Glutamatergic neuron (in vitro differentiated cells): Measurements from ENCODE around the gene AMBRA1. TPM values are rescaled to one million over a fixed set of nuclear protein-coding genes. Genes with fewer than 3 reads are reported as not detected.
"Not testable (repeated sequence)": the region's sequence is repeated elsewhere in the genome, so short reads cannot be mapped to it uniquely, and the experiment has no call there.

Source experiments
- DNase-seq: peaks from one replicate; pipeline ENCODE4 v3.0.0; 2022
- H3K27ac Mint-ChIP-seq: one replicate; pipeline ENCODE4 v1.8.0; 2020; ENCODE audit warnings: mild to moderate bottlenecking, mixed read lengths, inconsistent platforms; ENCODE audit not compliant: unreplicated experiment
- H3K27me3 Mint-ChIP-seq: one replicate; pipeline ENCODE4 v1.8.0; 2020; ENCODE audit warnings: mild to moderate bottlenecking, moderate library complexity, mixed read lengths, inconsistent platforms; ENCODE audit not compliant: unreplicated experiment
- H3K36me3 Mint-ChIP-seq: one replicate; pipeline ENCODE4 v1.8.0; 2020; ENCODE audit warnings: mild to moderate bottlenecking, mixed read lengths, inconsistent platforms; ENCODE audit not compliant: unreplicated experiment
- H3K4me1 Mint-ChIP-seq: one replicate; pipeline ENCODE4 v1.8.0; 2020; ENCODE audit warnings: mild to moderate bottlenecking, low read depth, mixed read lengths, inconsistent platforms; ENCODE audit not compliant: unreplicated experiment
- H3K4me3 Mint-ChIP-seq: one replicate; pipeline ENCODE4 v1.8.0; 2020; ENCODE audit warnings: mild to moderate bottlenecking, mixed read lengths, inconsistent platforms; ENCODE audit not compliant: unreplicated experiment
- H3K9me3 Mint-ChIP-seq: one replicate; pipeline ENCODE4 v1.8.0; 2020; ENCODE audit warnings: mild to moderate bottlenecking, moderate library complexity, mixed read lengths, inconsistent platforms; ENCODE audit not compliant: unreplicated experiment
- CTCF ChIP-seq: fragments of 200-600 bp; sonication (generic); IDR thresholded peaks from one replicate; pipeline ENCODE4 v1.5.0; 2021; ENCODE audit not compliant: partially characterized antibody, unreplicated experiment
- total RNA-seq: library from RNA; stranded (reverse); fragmentation: NEBNext Ultra II Directional; extraction: Animal tissue kit (Norgen Biotek cat#: 25700); gene quantifications from one replicate; pipeline ENCODE4 v1.2.1, GENCODE V29; 2021; ENCODE audit not compliant: unreplicated experiment

The AMBRA1 gene
- total RNA-seq, 1 donor from 2014 or later: 49.0 TPM

- no peak for TF ChIP-seq CTCF
- no peak overlapping the region for H3K27ac Mint-ChIP-seq
- no peak for DNase-seq
Measured at GRCh38 chr11:46520971-46521745, 72.7 kb downstream of the AMBRA1 start.

GRCh38 chr11:46519351-46519750, 74.5 kb downstream of the AMBRA1 start:
- no peak for DNase-seq
- Mint-ChIP-seq H3K4me1 (peaks cover 33% of the 10 kb centered on the region), H3K27me3 (no peaks in the 10 kb centered on the region), H3K4me3 (no peak overlapping the region), H3K9me3 (peaks cover 8% of the 10 kb centered on the region), H3K36me3 (no peaks in the 10 kb centered on the region), H3K27ac (no peak overlapping the region)
- TF ChIP-seq CTCF: no peak

More at GRCh38 chr11:46520971-46521745, 72.7 kb downstream of the AMBRA1 start:
- H3K4me3 Mint-ChIP-seq: no peak overlapping the region
- H3K27me3 Mint-ChIP-seq: no peaks in the 10 kb centered on the region
- H3K9me3 Mint-ChIP-seq: peaks cover 8% of the 10 kb centered on the region
- peaks cover 36% of the 10 kb centered on the region for H3K4me1 Mint-ChIP-seq
- no peaks in the 10 kb centered on the region for H3K36me3 Mint-ChIP-seq

GRCh38 chr11:46518928-46519327, 74.9 kb downstream of the AMBRA1 start:
- H3K4me1 Mint-ChIP-seq: peaks cover 36% of the 10 kb centered on the region
- not testable (repeated sequence) for H3K9me3 Mint-ChIP-seq, H3K27ac Mint-ChIP-seq

GRCh38 chr11:46514370-46514769, 79.5 kb downstream of the AMBRA1 start:
- H3K4me1 Mint-ChIP-seq: peaks cover 19% of the 10 kb centered on the region
- peak overlapping the region; percentile 18 for H3K27ac Mint-ChIP-seq
- TF ChIP-seq CTCF: no peak
- H3K9me3 Mint-ChIP-seq: peaks cover 5% of the 10 kb centered on the region
- DNase-seq: no peak
- H3K4me3 Mint-ChIP-seq: no peak overlapping the region
- no peaks in the 10 kb centered on the region for H3K27me3 Mint-ChIP-seq
- H3K36me3 Mint-ChIP-seq: no peaks in the 10 kb centered on the region

More at GRCh38 chr11:46518928-46519327, 74.9 kb downstream of the AMBRA1 start:
- not testable (repeated sequence) for H3K4me3 Mint-ChIP-seq, DNase-seq, H3K27me3 Mint-ChIP-seq, H3K36me3 Mint-ChIP-seq

- Mint-ChIP-seq H3K27me3 (no peaks in the 10 kb centered on the region), H3K36me3 (no peaks in the 10 kb centered on the region), H3K9me3 (peaks cover 5% of the 10 kb centered on the region), H3K4me1 (peaks cover 17% of the 10 kb centered on the region), H3K27ac (peak overlapping the region; percentile 18), H3K4me3 (no peak overlapping the region)
- DNase-seq: peak; percentile 29
- no peak for TF ChIP-seq CTCF
Measured at GRCh38 chr11:46513934-46514342, 79.9 kb downstream of the AMBRA1 start.
